ENCODE measurements around the gene RAPGEF4. TPM values are rescaled to one million over a fixed set of nuclear protein-coding genes. Genes with fewer than 3 reads are reported as not detected.

The RAPGEF4 gene
- polyA plus RNA-seq, 3 donors = 8.0 to 12.6 (median 9.8) TPM

GRCh38 chr2:173056705-173057364, 321.2 kb downstream of the RAPGEF4 start:
- DNase-seq (ENCODE audit: extremely low read depth in 1 of 11, low read depth in 9 of 11, low spot score in 4 of 11) = no peak

- no peak for DNase-seq (ENCODE audit: extremely low read depth in 1 of 11, low read depth in 9 of 11, low spot score in 4 of 11)
Measured at GRCh38 chr2:173058097-173058496, 322.5 kb downstream of the RAPGEF4 start.

GRCh38 chr2:173058673-173059072, 323.0 kb downstream of the RAPGEF4 start:
- DNase-seq (ENCODE audit: extremely low read depth in 1 of 11, low read depth in 9 of 11, low spot score in 4 of 11) = no peak

GRCh38 chr2:173059292-173059691, 323.6 kb downstream of the RAPGEF4 start:
- no peak for DNase-seq (ENCODE audit: extremely low read depth in 1 of 11, low read depth in 9 of 11, low spot score in 4 of 11)

- DNase-seq (ENCODE audit: extremely low read depth in 1 of 11, low read depth in 9 of 11, low spot score in 4 of 11) = no peak
Measured at GRCh38 chr2:173059971-173060461, 324.4 kb downstream of the RAPGEF4 start.

- DNase-seq (ENCODE audit: extremely low read depth in 1 of 11, low read depth in 9 of 11, low spot score in 4 of 11) = no peak
Measured at GRCh38 chr2:173062801-173063200, 327.2 kb downstream of the RAPGEF4 start.

- no peak for DNase-seq (ENCODE audit: extremely low read depth in 1 of 11, low read depth in 9 of 11, low spot score in 4 of 11)
Measured at GRCh38 chr2:173064151-173064805, 328.6 kb downstream of the RAPGEF4 start.

GRCh38 chr2:173066887-173067676, 331.4 kb downstream of the RAPGEF4 start:
- no peak for DNase-seq (ENCODE audit: extremely low read depth in 1 of 11, low read depth in 9 of 11, low spot score in 4 of 11)

- DNase-seq (ENCODE audit: extremely low read depth in 1 of 11, low read depth in 9 of 11, low spot score in 4 of 11) = peak in 4 of 11 donors; percentile 3 to 26 (median 18)
Measured at GRCh38 chr2:173075056-173075780, 339.6 kb downstream of the RAPGEF4 start.

GRCh38 chr2:173075781-173076580, 340.3 kb downstream of the RAPGEF4 start, which contains the start of gene MAP3K20:
Gene MAP3K20, plus strand, starts transcription at chr2:173075846. Its CDS starts 15,186 bp downstream, at chr2:173091032.
- DNase-seq (ENCODE audit: extremely low read depth in 1 of 11, low read depth in 9 of 11, low spot score in 4 of 11) = peak in 10 of 11 donors; percentile 10 to 62 (median 54)

GRCh38 chr2:173076581-173077345, 341.1 kb downstream of the RAPGEF4 start:
- peak in 10 of 11 donors; percentile 20 to 61 (median 40) for DNase-seq (ENCODE audit: extremely low read depth in 1 of 11, low read depth in 9 of 11, low spot score in 4 of 11)

- no peak for DNase-seq (ENCODE audit: extremely low read depth in 1 of 11, low read depth in 9 of 11, low spot score in 4 of 11)
Measured at GRCh38 chr2:173077506-173078177, 342.0 kb downstream of the RAPGEF4 start.

GRCh38 chr2:173079141-173079540, 343.5 kb downstream of the RAPGEF4 start:
- DNase-seq (ENCODE audit: extremely low read depth in 1 of 11, low read depth in 9 of 11, low spot score in 4 of 11) = no peak

GRCh38 chr2:173079973-173080860, 344.6 kb downstream of the RAPGEF4 start:
- DNase-seq (ENCODE audit: extremely low read depth in 1 of 11, low read depth in 9 of 11, low spot score in 4 of 11) = no peak

GRCh38 chr2:173086518-173087213, 351.0 kb downstream of the RAPGEF4 start:
- DNase-seq (ENCODE audit: extremely low read depth in 1 of 11, low read depth in 9 of 11, low spot score in 4 of 11) = no peak
